Activated B cell treated with CpG ODN at 0.5 μM for 24 hours (primary cell): ENCODE data around the gene DDX10. TPM values are rescaled to one million over a fixed set of nuclear protein-coding genes. Genes with fewer than 3 reads are reported as not detected.
"Not testable (repeated sequence)": the region's sequence is repeated elsewhere in the genome, so short reads cannot be mapped to it uniquely, and the experiment has no call there.

Experiments used
- ATAC-seq: fragments of 200-7000 bp; cut with Tn5 transposase; one replicate; pipeline ENCODE4 v1.10.0; 2021; ENCODE audit warnings: low read depth, mild to moderate bottlenecking, moderate library complexity
- CTCF ChIA-PET: fragments of 350-600 bp; sonication (Branson Sonifier 250); formaldehyde crosslinking; loops from one replicate; lab custom pipeline; 2021; ENCODE audit warnings: antibody characterized with exemption; lab: Charles Lee
- POLR2A ChIA-PET: fragments of 350-600 bp; sonication (Branson Sonifier 250); formaldehyde crosslinking; loops from one replicate; lab custom pipeline; 2021; ENCODE audit warnings: antibody characterized with exemption; lab: Charles Lee
- DNase-seq: peaks from one replicate; pipeline ENCODE4 v3.0.0; 2022
- H3K27ac Mint-ChIP-seq: one replicate; pipeline ENCODE4 v1.8.0; 2020; ENCODE audit warnings: mixed read lengths
- H3K27me3 Mint-ChIP-seq: one replicate; pipeline ENCODE4 v1.8.0; 2021; ENCODE audit warnings: mixed read lengths
- H3K36me3 Mint-ChIP-seq: one replicate; pipeline ENCODE4 v1.8.0; 2021; ENCODE audit warnings: low read depth, mixed read lengths
- H3K4me1 Mint-ChIP-seq: one replicate; pipeline ENCODE4 v1.8.0; 2021; ENCODE audit warnings: mixed read lengths
- H3K4me3 Mint-ChIP-seq: one replicate; pipeline ENCODE4 v1.8.0; 2020; ENCODE audit warnings: mild to moderate bottlenecking, mixed read lengths
- H3K9me3 Mint-ChIP-seq: one replicate; pipeline ENCODE4 v1.8.0; 2020; ENCODE audit warnings: mixed read lengths
- CTCF ChIP-seq: fragments of 200-600 bp; IDR thresholded peaks from one replicate; pipeline ENCODE4 v1.8.0; 2022; ENCODE audit warnings: antibody characterized with exemption, mild to moderate bottlenecking
- intact Hi-C: fragments of 100-400 bp; cut with micrococcal nuclease; formaldehyde crosslinking; loops from one replicate; pipeline ENCODE4 v1.15.1; 2024
- total RNA-seq: library from RNA; stranded (reverse); gene quantifications from 2 replicates; pipeline ENCODE4 v1.2.3, GENCODE V29; 2022

The DDX10 gene
- total RNA-seq, 1 donor from 2014 or later = 43.3 TPM

GRCh38 chr11:108766596-108767173, 101.8 kb downstream of the DDX10 start:
- ATAC-seq (no peak), DNase-seq (no peak)
- no peak overlapping the region for H3K27ac Mint-ChIP-seq
- POLR2A ChIA-PET = no interaction called here
- no peaks in the 10 kb centered on the region for H3K9me3 Mint-ChIP-seq
- no peak for TF ChIP-seq CTCF
- no peaks in the 10 kb centered on the region for H3K27me3 Mint-ChIP-seq
- CTCF ChIA-PET = no interaction called here
- H3K36me3 Mint-ChIP-seq = peaks cover 13% of the 10 kb centered on the region
- intact Hi-C loops = no loop called here
- no peaks in the 10 kb centered on the region for H3K4me1 Mint-ChIP-seq
- H3K4me3 Mint-ChIP-seq = no peak overlapping the region

GRCh38 chr11:108768370-108768769, 103.5 kb downstream of the DDX10 start:
- Mint-ChIP-seq H3K9me3 (no peaks in the 10 kb centered on the region), H3K4me1 (peaks cover under 1% of the 10 kb centered on the region), H3K4me3 (no peak overlapping the region), H3K27ac (no peak overlapping the region), H3K27me3 (no peaks in the 10 kb centered on the region), H3K36me3 (peaks cover 13% of the 10 kb centered on the region)
- CTCF ChIA-PET = no interaction called here
- intact Hi-C loops = no loop called here
- no peak for DNase-seq
- no peak for ATAC-seq
- POLR2A ChIA-PET = no interaction called here
- TF ChIP-seq CTCF = no peak

GRCh38 chr11:108768964-108769363, 104.1 kb downstream of the DDX10 start:
- Mint-ChIP-seq H3K4me1 (peaks cover 4% of the 10 kb centered on the region), H3K36me3 (peaks cover 13% of the 10 kb centered on the region), H3K27me3 (no peaks in the 10 kb centered on the region), H3K27ac (no peak overlapping the region), H3K4me3 (no peak overlapping the region), H3K9me3 (no peaks in the 10 kb centered on the region)
- no peak for ATAC-seq
- TF ChIP-seq CTCF = no peak
- intact Hi-C loops = no loop called here
- ChIA-PET POLR2A (no interaction called here), CTCF (no interaction called here)
- no peak for DNase-seq

- no peak for TF ChIP-seq CTCF
- Mint-ChIP-seq H3K9me3 (peaks cover 6% of the 10 kb centered on the region), H3K36me3 (peaks cover 15% of the 10 kb centered on the region), H3K4me3 (no peak overlapping the region), H3K4me1 (peaks cover 5% of the 10 kb centered on the region), H3K27ac (no peak overlapping the region), H3K27me3 (no peaks in the 10 kb centered on the region)
- ChIA-PET CTCF (no interaction called here), POLR2A (no interaction called here)
- intact Hi-C loops = no loop called here
- no peak for DNase-seq
- ATAC-seq = no peak
These were observed 109.3 kb downstream of the DDX10 start for GRCh38 chr11:108774037-108774730.

- H3K27me3 Mint-ChIP-seq = no peaks in the 10 kb centered on the region
- H3K9me3 Mint-ChIP-seq = peaks cover 6% of the 10 kb centered on the region
- H3K4me1 Mint-ChIP-seq = peaks cover 14% of the 10 kb centered on the region
- ATAC-seq = no peak
- TF ChIP-seq CTCF = no peak
- DNase-seq = no peak
- POLR2A ChIA-PET = no interaction called here
- H3K27ac Mint-ChIP-seq = no peak overlapping the region
- CTCF ChIA-PET = no interaction called here
- H3K36me3 Mint-ChIP-seq = peaks cover 15% of the 10 kb centered on the region
- intact Hi-C loops = no loop called here
- no peak overlapping the region for H3K4me3 Mint-ChIP-seq
These were observed 110.5 kb downstream of the DDX10 start for GRCh38 chr11:108775324-108775723.

- H3K27ac Mint-ChIP-seq, CTCF ChIA-PET: not testable (repeated sequence)
- peaks cover 24% of the 10 kb centered on the region for H3K4me1 Mint-ChIP-seq
These were observed 114.3 kb downstream of the DDX10 start for GRCh38 chr11:108779147-108779546.

More at GRCh38 chr11:108779147-108779546, 114.3 kb downstream of the DDX10 start:
- DNase-seq, ATAC-seq, H3K4me3 Mint-ChIP-seq, H3K27me3 Mint-ChIP-seq, intact Hi-C loops, POLR2A ChIA-PET, H3K9me3 Mint-ChIP-seq: not testable (repeated sequence)
- H3K36me3 Mint-ChIP-seq = peaks cover 17% of the 10 kb centered on the region
